ENCODE results near the gene PPFIBP2.

DNA sequence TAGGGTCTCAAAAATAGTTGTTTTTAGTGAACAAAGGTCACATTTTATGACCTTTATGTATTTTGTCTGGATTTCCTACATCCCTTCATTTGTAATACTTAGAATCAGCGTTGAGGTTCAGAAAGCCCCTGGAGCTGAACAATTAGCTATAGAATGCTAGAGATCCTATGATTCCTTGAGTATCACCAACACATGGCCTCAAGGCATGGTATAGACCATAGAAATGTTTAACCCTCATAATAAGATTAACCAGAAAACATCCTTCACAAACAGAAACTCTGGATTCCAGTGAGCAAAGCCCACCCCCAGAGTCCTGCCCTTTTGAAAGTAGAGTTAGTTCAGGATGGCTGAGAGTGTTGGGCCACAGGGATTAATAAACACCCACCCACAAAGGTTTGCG is 82.2 kb downstream of the PPFIBP2 start:
- TF ChIP-seq, protein P1, sequence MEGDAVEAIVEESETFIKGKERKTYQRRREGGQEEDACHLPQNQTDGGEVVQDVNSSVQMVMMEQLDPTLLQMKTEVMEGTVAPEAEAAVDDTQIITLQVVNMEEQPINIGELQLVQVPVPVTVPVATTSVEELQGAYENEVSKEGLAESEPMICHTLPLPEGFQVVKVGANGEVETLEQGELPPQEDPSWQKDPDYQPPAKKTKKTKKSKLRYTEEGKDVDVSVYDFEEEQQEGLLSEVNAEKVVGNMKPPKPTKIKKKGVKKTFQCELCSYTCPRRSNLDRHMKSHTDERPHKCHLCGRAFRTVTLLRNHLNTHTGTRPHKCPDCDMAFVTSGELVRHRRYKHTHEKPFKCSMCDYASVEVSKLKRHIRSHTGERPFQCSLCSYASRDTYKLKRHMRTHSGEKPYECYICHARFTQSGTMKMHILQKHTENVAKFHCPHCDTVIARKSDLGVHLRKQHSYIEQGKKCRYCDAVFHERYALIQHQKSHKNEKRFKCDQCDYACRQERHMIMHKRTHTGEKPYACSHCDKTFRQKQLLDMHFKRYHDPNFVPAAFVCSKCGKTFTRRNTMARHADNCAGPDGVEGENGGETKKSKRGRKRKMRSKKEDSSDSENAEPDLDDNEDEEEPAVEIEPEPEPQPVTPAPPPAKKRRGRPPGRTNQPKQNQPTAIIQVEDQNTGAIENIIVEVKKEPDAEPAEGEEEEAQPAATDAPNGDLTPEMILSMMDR (conservative IDR thresholded peaks at IDR 0.05; ENCODE audit: low read length): no peak
- TF ChIP-seq EZH2phosphoT487 (IDR thresholded peaks at IDR 0.05; ENCODE audit: borderline replicate concordance, low read depth, low read length): no peak
